ENCODE results near the gene HSDL2.
"Not testable (repeated sequence)": the region's sequence is repeated elsewhere in the genome, so short reads cannot be mapped to it uniquely, and the experiment has no call there.

Gene HSDL2

DNA sequence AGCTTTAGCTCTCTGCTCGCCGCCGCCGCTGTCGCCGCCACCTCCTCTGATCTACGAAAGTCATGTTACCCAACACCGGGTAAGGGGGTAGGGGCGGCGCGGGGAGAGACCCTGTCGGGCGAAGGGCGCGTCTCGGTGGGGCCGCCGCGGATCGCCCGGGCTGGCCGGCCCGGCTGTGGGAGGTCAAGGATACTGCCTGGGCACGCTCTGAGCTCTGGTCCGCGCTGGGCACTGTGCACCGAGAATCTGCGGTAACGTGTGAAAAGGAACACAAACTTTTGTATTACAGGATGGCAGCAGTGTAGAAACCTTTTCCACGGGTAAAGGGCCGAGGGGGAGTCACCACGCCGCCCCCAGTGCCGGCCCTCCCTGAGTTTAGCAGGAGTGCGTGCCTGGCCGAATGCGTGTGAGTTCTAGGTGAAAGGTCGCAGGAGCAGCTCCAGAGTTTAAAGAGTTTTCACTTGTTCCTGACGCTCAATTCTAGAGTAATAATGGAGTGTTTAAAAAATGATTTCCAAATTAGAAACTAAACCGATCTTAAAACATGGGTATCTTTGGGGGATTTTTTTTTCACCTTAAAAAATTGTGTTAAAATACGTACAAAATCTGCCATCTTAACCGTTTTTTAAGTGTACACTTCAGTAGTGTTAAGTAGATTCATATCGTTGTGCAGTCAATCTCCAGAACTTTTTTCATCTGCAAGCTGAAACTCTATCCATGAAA, at the start of gene HSDL2:
HSDL2 (plus strand) TSS at position 7 of the 723 bp plus-strand sequence; CDS start at position 63, 56 bp downstream.
- DNase-seq (ENCODE audit: low read depth in 2 of 2) = no peak

DNA sequence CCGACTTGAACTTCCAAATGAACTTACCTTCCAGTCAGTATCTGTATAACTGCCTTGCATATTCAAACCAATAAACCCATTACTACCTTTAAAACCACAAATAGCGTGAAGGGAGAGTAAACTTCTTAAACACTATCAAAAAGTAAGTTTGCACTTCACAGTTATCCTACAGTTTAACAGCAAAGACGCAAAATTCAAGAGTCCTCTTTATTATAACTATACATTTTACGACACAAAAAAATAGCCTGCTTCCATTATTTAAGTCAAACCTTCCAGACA, 48.3 kb upstream of the HSDL2 start:
- DNase-seq (ENCODE audit: low read depth in 2 of 2) = no peak

DNA sequence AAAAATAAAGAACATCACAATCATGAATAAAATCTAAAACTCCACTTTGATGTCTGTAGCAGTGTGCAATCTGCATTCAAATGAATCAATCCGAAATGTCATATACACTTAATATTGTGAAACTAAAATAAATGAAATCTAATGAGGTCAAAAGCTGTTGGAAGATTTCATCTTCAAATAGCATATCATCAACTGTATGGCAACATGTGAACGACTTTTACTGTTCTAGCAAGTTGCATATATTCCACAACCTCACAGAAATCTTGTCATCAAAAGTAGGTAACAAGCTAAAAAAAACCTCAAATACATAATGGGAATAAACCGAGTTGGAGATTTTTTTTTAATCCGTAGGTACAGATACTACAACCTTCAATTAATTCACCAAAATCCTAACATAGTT, 47.7 kb upstream of the HSDL2 start:
- no peak for DNase-seq (ENCODE audit: low read depth in 2 of 2)

DNA sequence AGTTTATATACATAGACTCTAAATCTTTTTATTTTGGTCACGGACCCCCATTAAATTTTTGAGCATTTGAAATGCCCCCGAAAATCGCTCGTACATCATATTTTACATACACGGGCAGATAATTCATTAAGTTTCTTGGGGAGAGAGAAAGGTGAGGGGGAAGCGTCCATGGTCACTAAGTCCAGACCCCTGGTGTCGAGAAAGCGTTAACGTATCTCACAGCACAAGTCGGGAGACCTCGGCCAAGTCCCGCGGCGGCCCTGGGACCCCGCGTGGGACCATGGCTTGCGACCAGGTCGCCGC, 47.3 kb upstream of the HSDL2 start:
- DNase-seq (ENCODE audit: low read depth in 2 of 2) = no peak

DNA sequence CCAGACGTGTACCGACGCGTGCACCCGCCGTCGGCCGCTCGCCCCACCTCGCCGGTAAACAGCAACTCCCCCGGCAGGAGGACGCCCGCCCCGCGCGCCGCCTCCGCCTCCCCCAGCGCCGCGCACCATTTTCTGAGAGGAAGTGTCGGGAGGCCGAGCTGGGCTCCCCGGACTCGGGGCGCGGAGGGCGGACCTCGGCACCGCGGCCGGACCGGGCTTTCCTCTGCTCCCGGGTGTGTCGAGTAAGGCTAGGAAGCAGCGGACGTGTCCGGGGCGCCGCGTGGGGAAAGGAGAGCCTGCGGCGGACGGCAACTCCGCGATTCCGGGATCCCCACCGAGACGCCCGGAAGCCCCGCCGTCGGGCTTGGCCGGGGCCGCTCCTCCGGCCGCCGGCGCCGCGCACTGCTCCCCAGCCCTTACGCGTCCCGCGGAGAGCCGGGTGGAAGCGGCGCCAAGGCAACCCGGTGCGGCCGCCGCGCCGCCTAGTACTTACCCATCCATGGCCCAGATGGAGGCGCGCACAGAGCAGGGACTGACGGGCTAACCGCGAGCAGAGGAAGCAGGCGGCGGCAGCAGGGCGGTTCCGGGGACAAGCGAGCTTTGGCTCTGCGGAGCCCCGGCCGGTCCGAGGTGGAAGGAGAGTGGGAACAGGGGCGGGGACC, 46.8 kb upstream of the HSDL2 start, which contains the start of gene PTBP3:
PTBP3 (minus strand) TSS at position 643 of the 662 bp plus-strand sequence. CDS start 35,754 bp downstream, outside the sequence.
- peak; percentile 49 to 56 for DNase-seq (ENCODE audit: low read depth in 2 of 2)

DNA sequence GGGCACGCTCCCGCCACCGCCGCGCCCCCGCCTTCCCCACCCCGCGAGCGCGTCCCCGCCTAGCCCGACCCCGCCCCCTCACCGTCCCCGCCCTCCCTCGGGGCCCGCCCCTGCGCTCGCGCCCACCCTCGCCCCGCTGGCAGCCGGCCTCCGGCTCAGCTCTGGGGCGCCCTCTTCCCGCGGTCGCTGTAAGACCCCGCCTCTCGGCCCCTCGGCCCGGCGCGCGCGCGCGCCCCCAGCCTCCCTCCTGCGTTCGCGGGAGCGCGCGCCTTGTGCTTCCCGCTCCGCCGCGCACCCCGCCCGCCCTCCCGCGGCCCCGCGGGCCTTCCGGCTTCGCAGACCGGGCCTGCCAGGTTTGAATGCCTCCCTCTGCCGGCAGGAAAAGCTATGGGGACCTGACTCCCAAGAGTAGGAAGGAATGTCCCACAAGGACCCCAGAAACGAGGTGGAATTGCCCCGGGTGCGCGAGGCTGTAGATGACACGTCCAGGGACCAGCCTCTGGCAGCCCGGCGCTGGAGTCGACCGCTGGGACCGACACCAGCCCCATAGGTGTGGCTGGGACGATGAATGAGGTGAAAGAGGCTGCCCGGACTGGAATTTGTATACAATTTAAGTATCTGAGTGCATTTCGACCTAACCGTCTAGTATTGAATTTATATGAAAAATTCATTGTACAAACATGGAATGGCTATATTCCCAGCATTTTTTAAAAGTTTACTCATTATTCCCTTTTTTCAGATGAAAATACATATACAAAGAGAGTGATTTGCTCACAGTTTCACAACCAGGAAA, 46.1 kb upstream of the HSDL2 start:
- DNase-seq (ENCODE audit: low read depth in 2 of 2) = peak; percentile 90

DNA sequence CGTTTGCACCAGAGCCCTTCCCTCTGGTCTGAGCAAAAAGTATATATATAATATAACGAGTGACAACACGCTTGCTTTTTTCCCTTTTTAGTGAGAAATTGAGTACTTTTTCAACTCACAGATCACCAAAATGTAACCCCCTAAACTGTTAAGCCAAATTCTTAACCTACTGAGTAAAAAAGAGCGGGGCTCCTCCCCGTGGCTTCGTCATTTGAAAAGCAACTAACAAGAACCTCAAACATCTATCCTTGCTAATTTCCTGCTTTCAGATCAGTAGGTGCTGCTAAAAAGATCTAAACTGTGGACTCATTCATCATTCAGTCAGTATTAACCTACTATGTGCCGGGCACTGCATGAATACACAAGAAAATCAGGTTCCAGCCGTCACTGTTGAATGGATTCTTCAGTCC, 45.5 kb upstream of the HSDL2 start:
- no peak for DNase-seq (ENCODE audit: low read depth in 2 of 2)

DNA sequence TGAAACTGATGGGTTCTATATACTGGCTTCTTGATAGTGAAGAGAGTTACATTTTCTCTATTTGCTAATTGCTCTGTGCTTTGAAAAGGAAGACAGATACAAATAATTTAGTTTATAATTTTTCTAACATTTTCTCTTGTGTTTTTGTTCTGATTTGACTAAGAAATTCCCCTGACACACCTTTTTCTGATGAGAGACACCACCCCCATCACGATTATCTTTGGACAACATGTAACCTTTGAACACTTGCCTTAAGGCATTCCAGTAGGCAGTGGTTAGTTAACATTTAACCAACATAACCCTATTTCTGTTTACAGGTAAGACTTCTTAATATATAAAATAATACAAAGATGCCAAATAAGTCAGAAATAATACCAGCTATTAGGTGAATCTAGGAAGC, 42.4 kb upstream of the HSDL2 start:
- DNase-seq (ENCODE audit: low read depth in 2 of 2) = no peak

DNA sequence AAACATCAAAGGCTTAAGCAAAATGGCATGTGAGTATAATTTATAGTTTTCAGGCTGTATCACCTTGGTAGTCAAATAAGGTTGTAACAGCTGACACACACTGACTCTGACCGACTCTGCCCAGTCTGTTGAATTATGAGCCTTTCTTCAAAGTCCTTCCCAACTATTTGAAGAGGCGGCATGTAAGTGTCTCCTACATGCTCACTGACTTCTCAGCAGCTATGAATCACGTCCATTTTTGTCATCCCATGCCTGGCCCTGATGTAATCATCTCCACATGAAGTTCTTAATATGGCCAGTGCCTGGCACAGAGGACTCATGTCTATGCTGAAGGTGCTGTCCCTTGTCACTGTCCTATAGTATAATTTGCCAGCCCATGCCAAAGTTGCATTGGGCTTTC, 41.3 kb upstream of the HSDL2 start:
- no peak for DNase-seq (ENCODE audit: low read depth in 2 of 2)

DNA sequence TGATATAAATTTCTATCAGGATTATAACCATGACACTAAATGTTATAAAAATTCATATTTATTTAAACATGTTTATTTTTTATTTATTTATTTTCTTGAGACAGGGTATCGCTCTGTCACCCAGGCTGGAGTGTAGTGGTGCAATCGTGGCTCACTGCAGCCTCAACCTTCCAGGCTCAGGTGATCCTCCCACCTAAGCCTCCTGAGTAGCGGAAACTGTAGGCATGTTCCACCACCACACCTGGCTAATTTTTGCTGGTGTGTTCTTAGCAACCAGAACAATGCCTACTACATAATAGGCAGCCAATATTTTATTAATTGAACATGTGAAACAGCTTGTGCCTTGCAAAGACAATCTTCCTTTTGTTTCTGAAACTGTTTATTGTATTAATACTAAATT, 40.0 kb upstream of the HSDL2 start:
- DNase-seq (ENCODE audit: low read depth in 2 of 2) = no peak

DNA sequence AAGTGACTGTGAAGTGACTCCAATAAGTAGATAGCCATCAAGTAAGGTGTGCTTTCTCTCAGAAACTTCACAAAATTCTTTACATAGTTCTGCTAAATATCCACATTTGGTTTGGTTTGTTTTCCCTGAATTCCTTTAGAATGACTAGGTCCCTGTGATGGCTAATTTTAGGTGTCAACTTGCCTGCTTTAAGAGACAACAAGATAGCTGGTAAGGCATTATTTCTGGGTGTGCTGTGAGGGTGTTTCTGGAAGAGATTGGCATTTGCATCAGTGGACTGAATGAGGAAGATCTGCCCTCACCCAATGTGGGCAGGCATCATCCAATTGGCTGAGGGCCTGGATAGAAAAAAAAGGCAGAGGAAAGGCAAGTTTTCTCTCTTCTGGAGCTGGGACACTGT, 38.2 kb upstream of the HSDL2 start:
- DNase-seq (ENCODE audit: low read depth in 2 of 2) = no peak

DNA sequence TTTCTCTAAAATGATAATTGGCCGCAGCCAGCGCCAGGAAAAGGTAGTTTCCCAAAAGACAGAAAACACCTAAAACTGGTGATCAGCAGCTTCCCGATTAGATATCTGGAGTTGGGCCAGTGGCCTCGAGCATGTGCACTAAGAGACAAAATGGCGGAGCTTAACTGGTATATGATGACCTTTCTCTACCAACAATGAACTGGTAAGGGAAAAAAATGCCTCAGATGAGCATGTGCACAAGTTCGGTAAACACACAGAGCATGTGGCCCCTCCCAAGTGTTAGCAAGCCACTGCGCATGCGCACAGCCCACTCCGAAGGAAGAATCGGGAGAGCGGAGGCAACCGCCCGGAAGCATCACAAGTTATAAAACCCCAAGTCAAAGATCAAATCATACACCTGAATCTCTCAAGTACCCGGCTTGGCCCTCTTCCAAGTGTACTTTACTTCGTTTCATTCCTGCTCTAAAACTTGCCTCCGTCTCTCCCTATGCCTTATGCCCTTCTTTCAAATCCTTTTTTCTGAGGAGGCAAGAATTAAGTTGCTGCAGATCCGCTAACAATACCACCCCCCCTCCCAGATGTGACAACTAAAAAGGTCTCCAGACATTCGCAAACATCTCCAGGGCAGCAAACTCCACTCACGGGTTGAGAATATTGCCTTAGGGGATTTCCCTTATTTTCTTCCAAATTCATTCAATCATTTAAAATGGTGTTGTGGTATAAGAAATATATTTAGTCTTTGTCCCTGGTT, 31.5 kb upstream of the HSDL2 start:
- DNase-seq (ENCODE audit: low read depth in 2 of 2) = peak; percentile 35 to 47

DNA sequence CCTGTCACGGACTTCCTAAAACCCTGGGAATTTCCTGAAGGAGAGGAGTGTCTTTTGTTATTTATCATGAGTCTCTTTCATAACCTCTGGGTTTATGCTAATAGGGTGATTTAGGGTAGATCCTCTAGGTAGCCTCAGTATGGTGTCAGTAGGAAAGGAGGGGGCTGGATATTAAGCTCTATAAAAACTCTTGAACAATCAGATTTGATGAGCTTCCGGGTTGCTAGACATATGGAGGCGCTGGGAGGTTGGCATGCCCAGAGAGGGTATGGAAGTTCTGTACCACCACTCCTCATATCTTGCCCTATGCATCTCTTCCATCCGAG, 30.9 kb upstream of the HSDL2 start:
- no peak for DNase-seq (ENCODE audit: low read depth in 2 of 2)

DNA sequence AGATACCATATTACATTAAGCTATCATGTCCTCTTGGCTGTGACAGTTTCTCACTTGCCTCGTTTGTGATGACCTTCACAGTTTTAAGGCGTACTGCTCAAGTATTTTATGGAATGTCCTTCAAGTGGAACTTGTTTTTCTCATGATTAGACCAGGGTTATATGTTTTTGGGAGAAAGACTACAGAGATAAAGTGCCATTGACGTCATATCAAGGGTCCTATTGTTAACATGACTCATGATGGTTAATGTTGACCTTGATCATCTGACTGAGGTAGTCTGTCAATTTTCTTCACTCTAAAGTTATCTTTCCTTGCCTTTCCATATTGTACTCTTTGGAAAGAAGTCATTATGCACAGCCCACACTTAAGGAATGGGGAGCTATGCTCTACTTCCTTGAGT, 28.7 kb upstream of the HSDL2 start:
- DNase-seq (ENCODE audit: low read depth in 2 of 2) = no peak

DNA sequence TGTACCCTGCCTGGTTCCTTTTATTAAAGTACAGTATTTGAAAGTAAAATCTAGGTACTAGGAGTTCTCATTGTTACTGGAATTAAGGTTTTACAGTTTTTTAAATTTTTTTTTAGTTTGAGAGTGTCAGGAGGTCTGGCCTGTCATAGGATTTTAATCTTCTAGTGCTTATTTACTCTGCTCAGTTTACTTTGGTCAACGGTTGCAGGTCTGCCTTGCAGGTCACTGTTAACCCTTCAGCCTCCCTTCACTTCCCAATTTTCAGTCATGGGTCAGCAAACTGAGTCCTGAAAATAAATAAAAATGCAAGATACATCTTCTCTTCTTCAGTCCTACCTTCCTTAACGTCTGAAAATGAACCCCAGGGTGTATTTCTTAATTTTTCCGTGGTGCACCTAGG, 27.7 kb upstream of the HSDL2 start:
- no peak for DNase-seq (ENCODE audit: low read depth in 2 of 2)

DNA sequence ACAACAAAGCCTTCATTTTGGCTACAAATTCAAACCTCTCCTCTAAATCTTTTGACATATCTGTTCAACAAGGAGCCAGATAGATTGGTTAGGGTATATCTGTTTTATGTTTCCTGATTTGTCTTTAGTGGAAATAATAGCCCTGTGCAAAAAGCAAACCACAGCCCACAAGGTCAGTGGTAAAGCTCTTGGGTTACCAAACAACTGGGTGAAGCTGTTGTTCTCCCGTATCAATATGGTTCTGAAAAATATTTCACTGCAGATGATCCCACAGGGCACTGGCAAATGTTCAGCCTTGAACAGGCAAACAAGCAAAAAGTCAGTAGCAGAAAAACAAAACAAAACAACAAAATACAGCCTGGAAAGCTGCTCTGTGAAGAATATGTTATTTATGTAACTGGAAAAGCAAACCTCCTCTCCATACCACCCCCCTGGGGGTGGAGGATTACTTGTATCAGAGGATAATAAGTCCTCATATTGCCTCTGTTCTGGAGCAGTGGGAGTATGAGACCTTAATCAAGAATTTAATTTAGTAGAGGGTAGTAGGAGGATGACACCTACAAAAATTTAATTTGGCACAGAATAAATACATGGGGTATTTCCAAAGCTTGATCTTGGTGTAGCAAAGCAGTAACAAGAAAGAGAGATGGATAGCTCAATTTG, 25.7 kb upstream of the HSDL2 start:
- no peak for DNase-seq (ENCODE audit: low read depth in 2 of 2)

DNA sequence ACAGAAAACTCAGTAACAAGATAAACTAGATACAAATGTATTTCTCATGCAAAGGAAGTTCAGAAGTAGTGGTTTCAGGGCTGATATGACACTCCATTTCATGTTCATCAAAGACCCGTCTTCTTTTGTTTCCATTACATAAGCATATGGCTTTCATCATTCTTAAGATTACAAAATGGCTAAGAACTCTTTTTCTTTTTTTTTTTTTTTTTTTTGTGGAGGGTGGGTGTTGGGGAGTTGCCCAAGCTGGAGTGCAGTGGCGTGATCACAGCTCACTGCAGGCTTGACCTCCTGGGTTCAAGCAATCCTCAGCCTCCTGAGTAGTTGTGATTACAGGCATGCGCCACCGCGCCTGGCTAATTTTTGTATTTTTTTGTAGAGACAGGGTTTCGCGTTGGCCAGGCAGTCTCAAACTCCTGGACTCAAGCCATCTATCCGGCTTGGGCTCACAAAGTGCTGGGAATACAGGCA, 24.4 kb upstream of the HSDL2 start:
- DNase-seq (ENCODE audit: low read depth in 2 of 2) = no peak

DNA sequence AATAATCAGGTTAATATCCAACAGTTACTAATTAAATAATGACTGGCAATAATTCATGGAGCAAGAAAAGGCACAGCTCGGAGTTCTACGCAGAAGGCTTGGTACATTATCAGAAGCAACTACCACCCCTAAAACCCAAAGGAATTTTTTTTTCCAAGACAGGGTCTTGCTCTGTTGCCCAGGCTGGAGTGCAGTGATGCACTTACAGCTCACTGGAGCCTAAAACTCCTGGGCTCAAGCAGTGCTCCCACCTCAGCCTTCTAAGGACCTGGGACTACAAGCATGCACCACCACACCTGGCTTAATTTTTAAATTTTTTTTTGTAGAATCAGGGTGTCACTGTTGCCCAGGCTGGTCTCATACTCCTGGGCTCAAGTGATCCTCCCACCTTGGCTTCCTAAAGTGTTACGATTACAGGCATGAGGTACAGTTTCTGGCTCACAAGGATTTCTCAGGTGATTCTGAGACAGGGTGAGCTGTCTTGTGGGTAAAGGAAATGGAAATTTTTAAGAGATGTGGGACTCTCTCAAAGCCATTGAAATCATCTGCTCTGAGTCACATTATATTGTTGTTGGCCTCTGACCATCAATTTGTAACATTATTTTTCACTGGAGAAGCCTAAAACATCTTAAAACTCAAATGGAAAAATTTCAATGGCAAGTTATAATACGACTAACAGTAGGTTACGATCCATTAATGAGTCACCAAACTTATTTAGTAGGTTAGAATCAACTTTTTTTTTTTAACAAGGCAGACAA, 19.7 kb upstream of the HSDL2 start:
- DNase-seq (ENCODE audit: low read depth in 2 of 2) = no peak

DNA sequence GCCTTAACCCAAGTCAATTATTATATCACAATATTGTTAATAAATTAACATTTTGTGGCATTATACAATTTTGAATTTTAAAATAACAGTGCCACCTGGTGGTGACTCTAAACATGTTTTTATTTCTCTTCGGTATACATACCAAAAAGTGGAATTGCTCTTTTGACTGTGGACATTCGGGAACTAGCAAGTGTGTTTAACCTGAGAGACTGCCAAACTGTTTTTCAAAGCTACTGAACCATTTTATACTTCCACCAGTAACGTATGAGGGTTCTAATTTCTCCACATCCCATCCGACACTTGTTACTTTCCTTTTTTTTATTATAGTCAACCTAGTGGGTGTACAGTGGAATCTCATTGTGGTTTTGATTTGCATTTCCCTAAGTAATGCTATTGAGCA, 18.3 kb upstream of the HSDL2 start:
- DNase-seq (ENCODE audit: low read depth in 2 of 2) = no peak

DNA sequence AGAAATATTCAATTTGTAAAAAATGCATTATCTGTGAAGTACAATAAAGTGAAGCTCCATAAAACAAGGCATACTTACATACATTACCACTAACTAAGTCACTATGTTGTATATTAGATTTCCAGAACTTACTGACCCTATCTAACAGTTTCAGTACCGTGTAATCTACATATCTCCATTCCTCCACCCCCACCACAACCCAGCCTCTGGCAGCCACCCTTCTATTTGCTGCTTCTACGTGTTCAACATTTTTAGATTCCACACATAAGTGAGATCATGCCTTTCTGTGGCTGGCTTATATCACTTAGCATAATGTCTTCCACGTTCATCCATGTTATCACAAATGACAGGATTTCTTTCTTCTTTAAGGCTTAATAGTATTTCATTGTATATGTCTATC, 15.1 kb upstream of the HSDL2 start:
- DNase-seq (ENCODE audit: low read depth in 2 of 2) = no peak

DNA sequence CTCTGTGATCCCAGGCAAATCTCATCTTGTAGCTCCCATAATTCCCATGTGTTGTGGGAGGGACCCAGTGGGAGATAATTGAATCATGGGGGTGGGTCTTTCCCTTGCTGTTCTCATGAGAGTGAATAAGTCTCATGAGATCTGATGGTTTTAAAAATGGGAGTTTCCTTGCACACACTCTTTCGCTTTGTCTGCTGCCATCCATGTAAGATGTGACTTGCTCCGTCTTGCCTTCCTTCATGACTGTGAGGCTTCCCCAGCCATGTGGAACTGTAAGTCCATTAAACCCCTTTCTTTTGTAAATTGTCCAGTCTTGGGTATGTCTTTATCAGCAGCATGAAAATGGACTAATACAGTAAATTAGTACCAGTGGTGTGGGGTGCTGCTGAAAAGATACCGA, 14.7 kb upstream of the HSDL2 start:
- not testable (repeated sequence) for DNase-seq (ENCODE audit: low read depth in 2 of 2)

All from stimulated activated CD4-positive, alpha-beta T cell treated with anti-CD3 and anti-CD28 coated beads, Interleukin-1b, Interleukin-23, amount 100 ng/mL, for 1 hour (primary cell).